HG02678 (cell line): ENCODE measurements around the gene APLN.

Experiments
- ATAC-seq: cut with Tn5 transposase; IDR thresholded peaks from one replicate; pipeline ENCODE4 v1.9.1; 2021; ENCODE audit warnings: mild to moderate bottlenecking, moderate library complexity; ENCODE audit not compliant: unreplicated experiment

The APLN gene

DNA sequence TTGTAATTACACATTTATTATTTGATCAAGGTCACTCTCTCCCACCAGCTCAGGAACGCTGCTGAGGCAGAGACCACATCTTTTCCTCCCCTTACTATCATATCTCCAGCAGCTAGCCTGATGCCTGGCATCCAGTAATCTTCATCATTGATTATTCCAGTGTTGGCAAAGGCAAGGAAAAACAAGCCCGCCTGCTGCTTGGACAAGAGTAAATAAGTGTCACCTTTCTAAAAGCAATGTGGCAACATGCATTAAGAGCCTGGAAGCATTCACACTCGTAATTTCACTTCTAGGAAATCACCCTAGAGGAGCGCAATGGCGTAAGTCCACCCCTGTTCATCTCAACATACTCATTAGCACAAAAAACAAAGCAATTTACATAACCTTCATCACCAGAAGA lies 54.8 kb downstream of the APLN start:
- no peak for ATAC-seq

DNA sequence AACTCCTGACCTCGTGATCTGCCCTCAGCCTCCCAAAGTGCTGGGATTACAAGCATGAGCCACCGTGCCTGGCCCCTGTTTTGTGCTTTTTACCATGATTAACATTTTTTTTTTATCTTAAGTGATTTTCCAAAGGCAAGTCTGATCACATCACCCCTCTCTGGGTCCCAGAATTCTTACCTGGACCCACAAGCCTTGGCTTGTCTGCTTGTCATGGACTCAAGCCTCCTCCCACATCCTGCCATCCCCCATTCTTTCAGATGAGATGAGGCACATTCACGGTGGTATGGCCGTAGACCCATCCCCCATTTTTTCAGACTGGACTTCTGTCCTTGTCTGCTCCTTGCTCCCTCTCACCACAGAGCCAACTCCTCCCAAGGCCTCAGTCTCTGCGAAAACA lies 55.3 kb downstream of the APLN start:
- ATAC-seq = no peak

DNA sequence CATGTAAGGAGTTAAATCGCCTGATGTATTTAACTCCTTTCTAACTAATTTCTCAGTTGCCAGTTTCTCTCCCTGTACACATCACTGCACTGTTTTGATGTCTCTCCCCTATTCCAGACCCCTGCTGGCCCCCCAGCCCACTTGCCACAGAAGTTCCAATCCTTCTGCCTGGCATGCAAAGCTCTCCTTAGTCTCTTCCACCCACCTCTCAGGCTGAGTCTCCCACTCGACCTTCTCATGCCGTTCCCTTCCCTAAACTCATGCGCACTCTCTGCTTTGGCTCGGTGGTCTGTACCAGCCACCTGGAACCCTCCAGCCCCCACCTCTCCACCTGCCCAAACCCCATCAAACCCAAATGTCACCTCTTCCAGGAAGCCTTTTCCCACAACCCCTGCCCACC lies 56.9 kb downstream of the APLN start:
- ATAC-seq = no peak

DNA sequence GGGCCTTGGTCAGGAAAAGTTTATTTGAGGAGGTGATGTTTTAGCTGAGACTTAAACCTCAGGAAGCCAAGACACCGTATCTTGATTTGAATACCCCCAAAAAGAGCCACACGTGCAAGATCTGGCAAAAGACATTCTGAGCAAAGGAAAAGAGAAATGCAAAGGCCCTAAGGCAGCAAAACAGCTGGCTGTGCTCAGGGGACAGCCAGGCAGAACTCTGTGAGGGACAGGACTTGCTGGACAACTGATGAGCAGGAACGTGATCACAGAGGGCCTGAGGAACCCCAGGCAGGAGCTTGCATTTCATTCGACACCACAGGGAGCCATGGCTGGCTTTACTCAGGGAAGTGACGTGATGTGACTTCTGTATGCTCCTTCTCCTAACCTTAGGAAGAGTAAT lies 58.7 kb downstream of the APLN start:
- ATAC-seq = no peak
